ENCODE results near the gene LTB.

LTB gene

GRCh38 chr6:31614684-31615578 lies 32.7 kb upstream of the LTB start, which contains the start of gene AIF1:
AIF1 (plus strand) TSS chr6:31615234; CDS start chr6:31615330, 96 bp downstream.
- TF ChIP-seq NFIC (IDR thresholded peaks at IDR 0.05): no peak
- TF ChIP-seq YY1 (IDR thresholded peaks at IDR 0.05; ENCODE audit: low read depth): no peak
- no peak for TF ChIP-seq CREB1 (IDR thresholded peaks at IDR 0.05; ENCODE audit: low read depth)
- TF ChIP-seq CEBPB (IDR thresholded peaks at IDR 0.05): no peak
- no peak for TF ChIP-seq USF1 (IDR thresholded peaks at IDR 0.05)
- TF ChIP-seq ZBTB7A (IDR thresholded peaks at IDR 0.05; ENCODE audit: low read depth): no peak
- no peak for TF ChIP-seq FOXM1 (IDR thresholded peaks at IDR 0.05; ENCODE audit: borderline replicate concordance, low read depth)
- no peak for TF ChIP-seq RAD21 (IDR thresholded peaks at IDR 0.05; ENCODE audit: low read depth)
- no peak for TF ChIP-seq TAF1 (IDR thresholded peaks at IDR 0.05; ENCODE audit: low read depth)

- no peak for TF ChIP-seq FOXM1 (IDR thresholded peaks at IDR 0.05; ENCODE audit: borderline replicate concordance, low read depth)
- TF ChIP-seq ZBTB7A (IDR thresholded peaks at IDR 0.05; ENCODE audit: low read depth): no peak
Observed at GRCh38 chr6:31614075-31614619, 31.9 kb upstream of the LTB start.

GRCh38 chr6:31610968-31611367 lies 28.7 kb upstream of the LTB start:
- TF ChIP-seq CREB1 (IDR thresholded peaks at IDR 0.05; ENCODE audit: low read depth) (no peak), NFIC (IDR thresholded peaks at IDR 0.05) (no peak), TCF12 (IDR thresholded peaks at IDR 0.05; ENCODE audit: low read depth) (no peak), USF1 (IDR thresholded peaks at IDR 0.05) (no peak), FOXM1 (IDR thresholded peaks at IDR 0.05; ENCODE audit: borderline replicate concordance, low read depth) (no peak), ZBTB7A (IDR thresholded peaks at IDR 0.05; ENCODE audit: low read depth) (no peak), EGR1 (IDR thresholded peaks at IDR 0.05) (no peak), CEBPB (IDR thresholded peaks at IDR 0.05) (no peak), RAD21 (IDR thresholded peaks at IDR 0.05; ENCODE audit: low read depth) (no peak), TEAD4 (IDR thresholded peaks at IDR 0.05) (no peak)

GRCh38 chr6:31609519-31610406 lies 27.5 kb upstream of the LTB start:
- TF ChIP-seq YY1 (IDR thresholded peaks at IDR 0.05; ENCODE audit: low read depth) (no peak), USF1 (IDR thresholded peaks at IDR 0.05) (no peak), CEBPB (IDR thresholded peaks at IDR 0.05) (no peak), TEAD4 (IDR thresholded peaks at IDR 0.05) (no peak), NFIC (IDR thresholded peaks at IDR 0.05) (no peak), REST (IDR thresholded peaks at IDR 0.05; ENCODE audit: low read depth) (no peak), ZBTB7A (IDR thresholded peaks at IDR 0.05; ENCODE audit: low read depth) (no peak), RAD21 (IDR thresholded peaks at IDR 0.05; ENCODE audit: low read depth) (no peak), TCF12 (IDR thresholded peaks at IDR 0.05; ENCODE audit: low read depth) (no peak), CREB1 (IDR thresholded peaks at IDR 0.05; ENCODE audit: low read depth) (no peak), EGR1 (IDR thresholded peaks at IDR 0.05) (no peak), FOXM1 (IDR thresholded peaks at IDR 0.05; ENCODE audit: borderline replicate concordance, low read depth) (no peak), TAF1 (IDR thresholded peaks at IDR 0.05; ENCODE audit: low read depth) (no peak), MAX (IDR thresholded peaks at IDR 0.05) (no peak)

GRCh38 chr6:31607317-31607716 lies 25.1 kb upstream of the LTB start:
- no peak for TF ChIP-seq EP300 (IDR thresholded peaks at IDR 0.05; ENCODE audit: borderline replicate concordance)

GRCh38 chr6:31597006-31597405 lies 14.8 kb upstream of the LTB start:
- no peak for TF ChIP-seq TCF12 (IDR thresholded peaks at IDR 0.05; ENCODE audit: low read depth)
- TF ChIP-seq NFIC (IDR thresholded peaks at IDR 0.05): no peak
- TF ChIP-seq MAX (IDR thresholded peaks at IDR 0.05): no peak
- TF ChIP-seq CREB1 (IDR thresholded peaks at IDR 0.05; ENCODE audit: low read depth): no peak
- TF ChIP-seq YY1 (IDR thresholded peaks at IDR 0.05; ENCODE audit: low read depth): no peak
- no peak for TF ChIP-seq EP300 (IDR thresholded peaks at IDR 0.05; ENCODE audit: borderline replicate concordance)
- TF ChIP-seq FOXM1 (IDR thresholded peaks at IDR 0.05; ENCODE audit: borderline replicate concordance, low read depth): no peak
- no peak for TF ChIP-seq RAD21 (IDR thresholded peaks at IDR 0.05; ENCODE audit: low read depth)
- no peak for TF ChIP-seq TAF1 (IDR thresholded peaks at IDR 0.05; ENCODE audit: low read depth)
- no peak for TF ChIP-seq ZBTB7A (IDR thresholded peaks at IDR 0.05; ENCODE audit: low read depth)
- no peak for TF ChIP-seq EGR1 (IDR thresholded peaks at IDR 0.05)
- TF ChIP-seq REST (IDR thresholded peaks at IDR 0.05; ENCODE audit: low read depth): no peak
- TF ChIP-seq USF1 (IDR thresholded peaks at IDR 0.05): no peak
- TF ChIP-seq TEAD4 (IDR thresholded peaks at IDR 0.05): no peak
- TF ChIP-seq CEBPB (IDR thresholded peaks at IDR 0.05): no peak

Data from Ishikawa (cell line).